DOHH2 (cell line): Measurements from ENCODE around the gene FOXD2.

ENCODE experiments used
- EZH2phosphoT487 ChIP-seq: fragments of 200-600 bp; sonication (generic); IDR thresholded peaks from 2 replicates; pipeline ENCODE4 v1.6.1; 2017; ENCODE audit warnings: borderline replicate concordance, mild to moderate bottlenecking, antibody characterized with exemption, low read length, moderate library complexity, mixed read lengths
- TF ChIP-seq, protein P1 (sequence below): fragments of 200-600 bp; sonication (generic); IDR thresholded peaks from one replicate; pipeline ENCODE4 v1.5.1; 2014; ENCODE audit warnings: antibody characterized with exemption, mild to moderate bottlenecking, low read depth, low read length; ENCODE audit not compliant: poor library complexity, severe bottlenecking

- TF ChIP-seq, protein P1, sequence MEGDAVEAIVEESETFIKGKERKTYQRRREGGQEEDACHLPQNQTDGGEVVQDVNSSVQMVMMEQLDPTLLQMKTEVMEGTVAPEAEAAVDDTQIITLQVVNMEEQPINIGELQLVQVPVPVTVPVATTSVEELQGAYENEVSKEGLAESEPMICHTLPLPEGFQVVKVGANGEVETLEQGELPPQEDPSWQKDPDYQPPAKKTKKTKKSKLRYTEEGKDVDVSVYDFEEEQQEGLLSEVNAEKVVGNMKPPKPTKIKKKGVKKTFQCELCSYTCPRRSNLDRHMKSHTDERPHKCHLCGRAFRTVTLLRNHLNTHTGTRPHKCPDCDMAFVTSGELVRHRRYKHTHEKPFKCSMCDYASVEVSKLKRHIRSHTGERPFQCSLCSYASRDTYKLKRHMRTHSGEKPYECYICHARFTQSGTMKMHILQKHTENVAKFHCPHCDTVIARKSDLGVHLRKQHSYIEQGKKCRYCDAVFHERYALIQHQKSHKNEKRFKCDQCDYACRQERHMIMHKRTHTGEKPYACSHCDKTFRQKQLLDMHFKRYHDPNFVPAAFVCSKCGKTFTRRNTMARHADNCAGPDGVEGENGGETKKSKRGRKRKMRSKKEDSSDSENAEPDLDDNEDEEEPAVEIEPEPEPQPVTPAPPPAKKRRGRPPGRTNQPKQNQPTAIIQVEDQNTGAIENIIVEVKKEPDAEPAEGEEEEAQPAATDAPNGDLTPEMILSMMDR, result no peak
- no peak for TF ChIP-seq EZH2phosphoT487
Measured at GRCh38 chr1:47401761-47402160, 36.1 kb upstream of the FOXD2 start.
